Neural progenitor cell (in vitro differentiated cells): Measurements from ENCODE around the gene RAD51B. TPM values are rescaled to one million over a fixed set of nuclear protein-coding genes. Genes with fewer than 3 reads are reported as not detected.

Experiments used
- DNase-seq: peaks from one replicate; pipeline ENCODE4 v3.0.0-alpha.2; 2016; ENCODE audit warnings: low spot score
- H2AFZ ChIP-seq: fragments of 200-600 bp; sonication (generic); replicated peaks from 2 replicates; pipeline ENCODE4 v1.6.1; 2016; ENCODE audit warnings: antibody characterized with exemption
- H3F3A ChIP-seq: fragments of 200-600 bp; sonication (generic); 2 replicates; pipeline ENCODE4 v1.6.1; 2016; ENCODE audit warnings: antibody characterized with exemption, low read depth
- H3K27ac ChIP-seq: fragments of 200-600 bp; sonication (generic); 2 replicates; pipeline ENCODE4 v1.5.1; 2016; ENCODE audit warnings: mild to moderate bottlenecking
- H3K27me3 ChIP-seq: fragments of 200-600 bp; sonication (generic); 2 replicates; pipeline ENCODE4 v1.6.1; 2016; ENCODE audit warnings: mild to moderate bottlenecking, moderate library complexity
- H3K36me3 ChIP-seq: fragments of 200-600 bp; sonication (generic); 2 replicates; pipeline ENCODE4 v1.5.1; 2016
- H3K4me1 ChIP-seq: fragments of 200-600 bp; sonication (generic); 2 replicates; pipeline ENCODE4 v1.6.1; 2016; ENCODE audit warnings: mixed run types
- H3K4me2 ChIP-seq: fragments of 200-600 bp; sonication (generic); 2 replicates; pipeline ENCODE4 v1.6.1; 2016
- H3K4me3 ChIP-seq: fragments of 200-600 bp; sonication (generic); 2 replicates; pipeline ENCODE4 v1.5.1; 2016
- H3K79me2 ChIP-seq: fragments of 200-600 bp; sonication (generic); 2 replicates; pipeline ENCODE4 v1.6.1; 2016; ENCODE audit warnings: low read depth
- H3K9ac ChIP-seq: fragments of 200-600 bp; sonication (generic); 2 replicates; pipeline ENCODE4 v1.6.1; 2016
- H3K9me3 ChIP-seq: fragments of 200-600 bp; sonication (generic); 2 replicates; pipeline ENCODE4 v1.5.1; 2016; ENCODE audit warnings: low read depth
- H4K20me1 ChIP-seq: fragments of 200-600 bp; sonication (generic); 2 replicates; pipeline ENCODE4 v1.6.1; 2016; ENCODE audit warnings: low read depth
- H3K27ac Mint-ChIP-seq: 3 replicates; pipeline ENCODE4 v1.8.0; 2021; ENCODE audit warnings: mixed read lengths
- H3K27me3 Mint-ChIP-seq: 2 replicates; pipeline ENCODE4 v1.8.0; 2022; ENCODE audit warnings: low read depth, mild to moderate bottlenecking, inconsistent platforms, moderate library complexity, mixed read lengths; ENCODE audit not compliant: insufficient read depth
- H3K36me3 Mint-ChIP-seq: 3 replicates; pipeline ENCODE4 v1.8.0; 2021; ENCODE audit warnings: mixed read lengths
- H3K4me1 Mint-ChIP-seq: 3 replicates; pipeline ENCODE4 v1.8.0; 2021; ENCODE audit warnings: mixed read lengths
- H3K4me3 Mint-ChIP-seq: 3 replicates; pipeline ENCODE4 v1.8.0; 2021; ENCODE audit warnings: mild to moderate bottlenecking, moderate library complexity, mixed read lengths
- H3K9me3 Mint-ChIP-seq: 3 replicates; pipeline ENCODE4 v1.8.0; 2020; ENCODE audit warnings: mixed read lengths
- EZH2 ChIP-seq: fragments of 200-600 bp; sonication (generic); IDR thresholded peaks from 2 replicates; pipeline ENCODE4 v1.6.1; 2017; ENCODE audit warnings: antibody characterized with exemption, mild to moderate bottlenecking, moderate library complexity
- EZH2phosphoT487 ChIP-seq: fragments of 200-600 bp; sonication (generic); IDR thresholded peaks from 2 replicates; pipeline ENCODE4 v1.6.1; 2017; ENCODE audit warnings: antibody characterized with exemption
- total RNA-seq: library from RNA; depleted of rRNA; stranded (reverse); fragments of >200 nt; gene quantifications from 2 replicates; pipeline ENCODE4 v1.2.3, GENCODE V29; 2015; ENCODE audit warnings: low replicate concordance
- TF ChIP-seq, protein P1 (sequence below): fragments of 200-600 bp; sonication (generic); IDR thresholded peaks from 2 replicates; pipeline ENCODE4 v1.5.1; 2017; ENCODE audit warnings: antibody characterized with exemption, mild to moderate bottlenecking

RAD51B gene
- total RNA-seq, 1 donor from 2014 or later: 50.5 TPM

GRCh38 chr14:68596701-68597100, 777.1 kb downstream of the RAD51B start:
- peaks cover 9% of the 10 kb centered on the region for H3F3A ChIP-seq
- H3K36me3 Mint-ChIP-seq: peaks cover 2% of the 10 kb centered on the region
- peaks cover 12% of the 10 kb centered on the region for H3K27me3 Mint-ChIP-seq
- no peak for DNase-seq
- H2AFZ ChIP-seq: no peak overlapping the region
- H3K4me3 ChIP-seq: no peak overlapping the region
- H3K27me3 ChIP-seq: no peaks in the 10 kb centered on the region
- peaks cover 7% of the 10 kb centered on the region for H3K9me3 Mint-ChIP-seq
- peaks cover 58% of the 10 kb centered on the region for H3K4me1 ChIP-seq
- H3K9ac ChIP-seq: no peak overlapping the region
- no peaks in the 10 kb centered on the region for H3K79me2 ChIP-seq
- H3K36me3 ChIP-seq: no peaks in the 10 kb centered on the region
- H3K27ac Mint-ChIP-seq: no peak overlapping the region
- TF ChIP-seq, protein P1, sequence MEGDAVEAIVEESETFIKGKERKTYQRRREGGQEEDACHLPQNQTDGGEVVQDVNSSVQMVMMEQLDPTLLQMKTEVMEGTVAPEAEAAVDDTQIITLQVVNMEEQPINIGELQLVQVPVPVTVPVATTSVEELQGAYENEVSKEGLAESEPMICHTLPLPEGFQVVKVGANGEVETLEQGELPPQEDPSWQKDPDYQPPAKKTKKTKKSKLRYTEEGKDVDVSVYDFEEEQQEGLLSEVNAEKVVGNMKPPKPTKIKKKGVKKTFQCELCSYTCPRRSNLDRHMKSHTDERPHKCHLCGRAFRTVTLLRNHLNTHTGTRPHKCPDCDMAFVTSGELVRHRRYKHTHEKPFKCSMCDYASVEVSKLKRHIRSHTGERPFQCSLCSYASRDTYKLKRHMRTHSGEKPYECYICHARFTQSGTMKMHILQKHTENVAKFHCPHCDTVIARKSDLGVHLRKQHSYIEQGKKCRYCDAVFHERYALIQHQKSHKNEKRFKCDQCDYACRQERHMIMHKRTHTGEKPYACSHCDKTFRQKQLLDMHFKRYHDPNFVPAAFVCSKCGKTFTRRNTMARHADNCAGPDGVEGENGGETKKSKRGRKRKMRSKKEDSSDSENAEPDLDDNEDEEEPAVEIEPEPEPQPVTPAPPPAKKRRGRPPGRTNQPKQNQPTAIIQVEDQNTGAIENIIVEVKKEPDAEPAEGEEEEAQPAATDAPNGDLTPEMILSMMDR: no peak
- no peak for TF ChIP-seq EZH2phosphoT487
- no peak for TF ChIP-seq EZH2
- no peaks in the 10 kb centered on the region for H3K9me3 ChIP-seq
- H3K4me3 Mint-ChIP-seq: no peak overlapping the region
- H4K20me1 ChIP-seq: no peaks in the 10 kb centered on the region
- peaks cover 64% of the 10 kb centered on the region for H3K4me1 Mint-ChIP-seq
- no peak overlapping the region for H3K4me2 ChIP-seq
- H3K27ac ChIP-seq: no peak overlapping the region

GRCh38 chr14:68598089-68598488, 778.5 kb downstream of the RAD51B start:
- H3K9me3 ChIP-seq: no peaks in the 10 kb centered on the region
- no peak overlapping the region for H3K27ac ChIP-seq
- H3F3A ChIP-seq: peaks cover 9% of the 10 kb centered on the region
- no peak overlapping the region for H2AFZ ChIP-seq
- H3K79me2 ChIP-seq: no peaks in the 10 kb centered on the region
- DNase-seq: no peak
- no peak overlapping the region for H3K4me3 Mint-ChIP-seq
- H3K4me1 Mint-ChIP-seq: peaks cover 65% of the 10 kb centered on the region
- no peak overlapping the region for H3K9ac ChIP-seq
- peaks cover 11% of the 10 kb centered on the region for H3K27me3 Mint-ChIP-seq
- H3K9me3 Mint-ChIP-seq: peaks cover 7% of the 10 kb centered on the region
- no peaks in the 10 kb centered on the region for H4K20me1 ChIP-seq
- no peak for TF ChIP-seq EZH2
- TF ChIP-seq, protein P1: no peak
- TF ChIP-seq EZH2phosphoT487: no peak
- no peak overlapping the region for H3K4me2 ChIP-seq
- H3K4me1 ChIP-seq: peaks cover 58% of the 10 kb centered on the region
- no peaks in the 10 kb centered on the region for H3K36me3 ChIP-seq
- peak overlapping the region; percentile 51 for H3K27ac Mint-ChIP-seq
- H3K36me3 Mint-ChIP-seq: peaks cover 2% of the 10 kb centered on the region
- no peaks in the 10 kb centered on the region for H3K27me3 ChIP-seq
- no peak overlapping the region for H3K4me3 ChIP-seq

DNA sequence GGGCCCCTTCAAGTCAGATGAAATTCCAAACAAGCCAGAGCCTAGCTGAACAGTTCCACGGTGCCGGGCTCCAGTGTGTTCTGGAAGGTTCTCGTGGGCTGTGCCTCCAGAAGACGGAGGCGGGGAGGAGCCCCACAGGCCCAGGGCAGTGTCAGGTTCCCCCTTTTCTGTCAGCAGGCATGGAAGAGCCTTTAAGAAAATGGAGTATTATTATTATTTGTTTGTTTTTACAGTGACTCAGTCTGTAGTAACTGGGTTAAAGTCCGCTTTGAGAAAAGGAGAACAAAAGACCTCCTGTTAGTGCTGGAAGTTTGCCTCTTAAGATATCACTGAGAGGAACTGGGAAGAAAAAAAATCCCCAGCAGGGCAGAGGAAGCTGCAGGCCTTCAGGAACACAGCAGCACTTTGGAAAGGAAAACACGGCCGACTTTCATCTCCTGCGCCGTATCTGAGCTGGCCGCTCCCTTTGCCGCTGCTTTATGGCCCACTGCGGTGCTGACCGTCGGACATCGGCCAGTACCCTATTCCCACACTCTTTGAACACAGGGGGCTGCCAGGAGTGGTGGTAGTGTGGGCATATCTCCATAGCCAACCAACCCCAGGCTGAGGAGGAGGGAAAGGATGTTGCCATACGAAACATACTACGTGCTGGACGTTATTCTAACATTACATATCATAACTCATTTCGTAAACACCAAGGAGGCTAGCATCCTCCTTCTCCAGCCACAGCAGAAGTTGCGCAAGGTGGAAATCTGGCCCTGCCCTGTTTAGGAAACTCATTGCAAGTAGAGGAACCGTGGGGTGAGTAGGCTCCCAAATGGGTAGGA, 779.3 kb downstream of the RAD51B start:
- no peak for DNase-seq
- Histone ChIP-seq H3K9ac (no peak overlapping the region), H3K4me3 (no peak overlapping the region), H3K4me2 (no peak overlapping the region), H3F3A (peaks cover 9% of the 10 kb centered on the region), H2AFZ (no peak overlapping the region), H3K79me2 (no peaks in the 10 kb centered on the region), H3K27ac (no peak overlapping the region), H4K20me1 (no peaks in the 10 kb centered on the region), H3K9me3 (no peaks in the 10 kb centered on the region), H3K4me1 (peaks cover 61% of the 10 kb centered on the region), H3K36me3 (no peaks in the 10 kb centered on the region), H3K27me3 (no peaks in the 10 kb centered on the region)
- peaks cover 8% of the 10 kb centered on the region for H3K27me3 Mint-ChIP-seq
- H3K36me3 Mint-ChIP-seq: no peaks in the 10 kb centered on the region
- peak overlapping the region; percentile 51 for H3K27ac Mint-ChIP-seq
- no peak for TF ChIP-seq EZH2phosphoT487
- TF ChIP-seq, protein P1: no peak
- no peak for TF ChIP-seq EZH2
- H3K4me3 Mint-ChIP-seq: no peak overlapping the region
- peaks cover 10% of the 10 kb centered on the region for H3K9me3 Mint-ChIP-seq
- H3K4me1 Mint-ChIP-seq: peaks cover 63% of the 10 kb centered on the region
